NCI-H345 (cell line): ENCODE results near the gene PREB.

ENCODE experiments used
- DNase-seq: peaks from one replicate; lab custom pipeline; 2025; lab: John Stamatoyannopoulos, UW

Gene PREB

GRCh38 chr2:27152102-27152795, 17.8 kb upstream of the PREB start:
- no peak for DNase-seq

- DNase-seq: no peak
Observed at GRCh38 chr2:27150639-27151230, 16.3 kb upstream of the PREB start.

GRCh38 chr2:27149570-27150405, 15.4 kb upstream of the PREB start:
- DNase-seq: no peak

GRCh38 chr2:27148801-27149439, 14.5 kb upstream of the PREB start, which contains the start of gene TCF23:
Gene TCF23, plus strand, starts transcription at chr2:27149004. Its CDS starts 130 bp downstream, at chr2:27149134.
- DNase-seq: no peak

- DNase-seq: no peak
Observed at GRCh38 chr2:27147935-27148334, 13.5 kb upstream of the PREB start.

- DNase-seq: no peak
Observed at GRCh38 chr2:27145682-27146081, 11.2 kb upstream of the PREB start.

- no peak for DNase-seq
Observed at GRCh38 chr2:27143285-27143684, 8.8 kb upstream of the PREB start.

- no peak for DNase-seq
Observed at GRCh38 chr2:27139310-27139709, 4.9 kb upstream of the PREB start, which contains the start of gene PRR30. Gene PRR30, minus strand, starts transcription at chr2:27139410. Its CDS starts 1,081 bp downstream, at chr2:27138329.

GRCh38 chr2:27138111-27138510, 3.7 kb upstream of the PREB start:
- no peak for DNase-seq

- DNase-seq: no peak
Observed at GRCh38 chr2:27137322-27137935, 3.0 kb upstream of the PREB start.

GRCh38 chr2:27136751-27137150, 2.3 kb upstream of the PREB start:
- no peak for DNase-seq

GRCh38 chr2:27135478-27135955, 1.1 kb upstream of the PREB start:
- DNase-seq: no peak

- DNase-seq: no peak
Observed at GRCh38 chr2:27134781-27135477, 493 bp upstream of the PREB start.

- DNase-seq: no peak
Observed at GRCh38 chr2:27133195-27133875, 1.1 kb downstream of the PREB start.

GRCh38 chr2:27131429-27131828, 3.0 kb downstream of the PREB start:
- no peak for DNase-seq

GRCh38 chr2:27130396-27130795, 4.0 kb downstream of the PREB start:
- no peak for DNase-seq

- DNase-seq: no peak
Observed at GRCh38 chr2:27128668-27129571, 5.5 kb downstream of the PREB start.

GRCh38 chr2:27127883-27128667, 6.4 kb downstream of the PREB start:
- DNase-seq: no peak
